Activated T-helper 17 cell treated with anti-CD3 and anti-CD28 coated beads, Interleukin-2, amount 50 U/mL, for 72 hours (primary cell): ENCODE data around the gene CRELD2. TPM values are rescaled to one million over a fixed set of nuclear protein-coding genes. Genes with fewer than 3 reads are reported as not detected.
A peak's percentile ranks its signal among the peaks of the same experiment; 100 is the strongest.

Source experiments
- ATAC-seq: fragments of 150-1000 bp; cut with Tn5 transposase; replicated peaks from 2 replicates; pipeline ENCODE4 v1.10.0; 2021; ENCODE audit warnings: mild to moderate bottlenecking, moderate library complexity
- H3K27ac Mint-ChIP-seq: one replicate; pipeline ENCODE4 v1.8.0; 2022; ENCODE audit warnings: mixed read lengths
- H3K27me3 Mint-ChIP-seq: one replicate; pipeline ENCODE4 v1.8.0; 2022; ENCODE audit warnings: mixed read lengths
- H3K36me3 Mint-ChIP-seq: one replicate; pipeline ENCODE4 v1.8.0; 2022; ENCODE audit warnings: low read depth, mild to moderate bottlenecking, mixed read lengths
- H3K4me1 Mint-ChIP-seq: one replicate; pipeline ENCODE4 v1.8.0; 2022; ENCODE audit warnings: mixed read lengths
- H3K4me3 Mint-ChIP-seq: one replicate; pipeline ENCODE4 v1.8.0; 2022; ENCODE audit warnings: mild to moderate bottlenecking, mixed read lengths
- H3K9me3 Mint-ChIP-seq: one replicate; pipeline ENCODE4 v1.8.0; 2022; ENCODE audit warnings: mixed read lengths
- total RNA-seq, 2 donors: library from RNA; stranded (reverse); gene quantifications; one replicate each; pipeline ENCODE4 v1.2.3, GENCODE V29; 2022

The CRELD2 gene
- total RNA-seq, 2 donors from 2014 or later = 22.7 to 38.6 TPM

DNA sequence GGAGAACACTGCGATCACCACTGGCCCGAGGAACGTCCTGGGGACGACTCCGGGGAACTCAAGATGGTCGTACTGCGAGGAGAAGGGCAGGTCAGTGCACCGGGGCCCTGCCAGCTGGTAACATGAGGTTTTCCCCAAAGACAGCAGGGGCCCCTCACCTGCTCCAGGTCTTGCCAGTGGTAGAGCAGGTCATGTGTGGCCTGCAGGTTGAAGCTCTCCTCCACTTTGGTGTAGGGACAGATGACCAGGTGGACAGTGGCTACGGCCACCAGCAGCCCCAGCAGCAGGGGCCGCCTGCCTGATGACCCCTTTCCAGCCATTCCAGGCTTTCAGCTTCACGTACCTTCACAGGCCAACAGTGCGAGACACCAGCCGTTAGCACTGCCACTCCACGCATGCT is 5.0 kb upstream of the CRELD2 start:
- Mint-ChIP-seq H3K27me3 (no peaks in the 10 kb centered on the region), H3K36me3 (peaks cover 32% of the 10 kb centered on the region), H3K4me1 (no peaks in the 10 kb centered on the region), H3K9me3 (no peaks in the 10 kb centered on the region), H3K27ac (no peak overlapping the region), H3K4me3 (no peak overlapping the region)
- ATAC-seq = no peak

GRCh38 chr22:49914256-49914655 is 4.2 kb upstream of the CRELD2 start:
- Mint-ChIP-seq H3K36me3 (peaks cover 24% of the 10 kb centered on the region), H3K4me1 (no peaks in the 10 kb centered on the region), H3K4me3 (no peak overlapping the region), H3K27me3 (no peaks in the 10 kb centered on the region), H3K27ac (no peak overlapping the region), H3K9me3 (no peaks in the 10 kb centered on the region)
- ATAC-seq = no peak

GRCh38 chr22:49915610-49916009 is 2.8 kb upstream of the CRELD2 start:
- Mint-ChIP-seq H3K36me3 (peaks cover 16% of the 10 kb centered on the region), H3K9me3 (no peaks in the 10 kb centered on the region), H3K4me3 (no peak overlapping the region), H3K27ac (no peak overlapping the region), H3K27me3 (no peaks in the 10 kb centered on the region), H3K4me1 (peaks cover 5% of the 10 kb centered on the region)
- ATAC-seq = no peak

DNA sequence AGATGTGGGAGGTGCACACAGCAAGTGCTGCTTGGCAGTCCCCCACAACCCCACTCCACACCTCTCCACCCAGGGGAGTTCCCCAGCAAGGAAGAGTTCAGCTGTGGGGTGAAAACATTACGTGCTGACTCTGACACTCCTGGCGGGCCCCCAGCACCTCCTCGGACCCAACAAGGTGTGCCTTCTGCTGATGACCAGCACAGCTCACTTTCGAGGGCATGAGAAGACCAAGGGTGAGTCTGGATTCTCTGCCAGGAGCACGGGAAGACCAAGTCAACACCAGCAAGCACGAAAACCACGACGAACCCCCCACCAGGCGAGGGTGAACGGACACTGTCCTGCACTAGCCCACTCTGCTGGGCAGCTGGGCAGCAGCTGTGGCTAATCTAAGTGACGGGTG is 1.6 kb upstream of the CRELD2 start:
- ATAC-seq = no peak
- no peaks in the 10 kb centered on the region for H3K9me3 Mint-ChIP-seq
- H3K27ac Mint-ChIP-seq = peak overlapping the region; percentile 79
- H3K4me1 Mint-ChIP-seq = peaks cover 5% of the 10 kb centered on the region
- peaks cover 16% of the 10 kb centered on the region for H3K36me3 Mint-ChIP-seq
- H3K4me3 Mint-ChIP-seq = peak overlapping the region; percentile 81
- H3K27me3 Mint-ChIP-seq = no peaks in the 10 kb centered on the region

- peak overlapping the region; percentile 28 for H3K27ac Mint-ChIP-seq
- H3K4me1 Mint-ChIP-seq = peaks cover 5% of the 10 kb centered on the region
- no peaks in the 10 kb centered on the region for H3K27me3 Mint-ChIP-seq
- H3K9me3 Mint-ChIP-seq = no peaks in the 10 kb centered on the region
- no peak for ATAC-seq
- H3K36me3 Mint-ChIP-seq = peaks cover 5% of the 10 kb centered on the region
- peak overlapping the region; percentile 57 for H3K4me3 Mint-ChIP-seq
Observed at GRCh38 chr22:49918911-49919881, 762 bp downstream of the CRELD2 start.

GRCh38 chr22:49920859-49921258 is 2.4 kb downstream of the CRELD2 start:
- Mint-ChIP-seq H3K4me3 (no peak overlapping the region), H3K27ac (no peak overlapping the region), H3K36me3 (peaks cover 14% of the 10 kb centered on the region), H3K27me3 (no peaks in the 10 kb centered on the region), H3K4me1 (peaks cover 11% of the 10 kb centered on the region), H3K9me3 (no peaks in the 10 kb centered on the region)
- ATAC-seq = no peak

DNA sequence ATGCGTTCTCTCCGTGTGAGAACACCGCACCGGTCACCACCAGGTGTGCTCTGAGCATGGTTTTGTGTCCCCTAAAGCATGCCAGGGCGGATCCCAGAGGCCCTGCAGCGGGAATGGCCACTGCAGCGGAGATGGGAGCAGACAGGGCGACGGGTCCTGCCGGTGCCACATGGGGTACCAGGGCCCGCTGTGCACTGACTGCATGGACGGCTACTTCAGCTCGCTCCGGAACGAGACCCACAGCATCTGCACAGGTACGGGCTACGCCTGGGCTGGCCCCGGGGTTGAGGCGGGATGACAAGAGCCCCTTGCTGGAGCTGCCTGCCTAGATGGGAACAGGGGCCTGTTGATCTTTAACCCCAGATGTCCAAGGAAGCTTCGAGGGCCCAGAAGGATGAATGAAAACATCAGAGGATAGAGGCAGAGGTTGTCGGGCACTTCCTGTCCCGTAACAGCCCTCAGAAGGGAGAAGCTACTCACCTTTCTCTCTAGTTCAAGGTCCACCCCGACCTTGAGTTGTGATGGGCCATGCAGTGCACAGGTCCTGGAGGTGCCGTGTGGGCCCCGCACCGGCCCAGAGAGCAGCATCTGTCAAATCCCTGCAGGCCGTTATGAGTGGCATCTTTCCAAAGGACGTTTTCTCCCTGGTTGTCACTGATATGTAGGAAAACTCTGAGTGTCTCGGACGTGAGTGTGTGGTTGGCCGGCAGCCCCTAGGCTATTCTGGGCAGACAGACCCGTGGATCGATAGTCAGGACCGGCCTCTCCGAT is 3.3 kb downstream of the CRELD2 start:
- Mint-ChIP-seq H3K27me3 (no peaks in the 10 kb centered on the region), H3K9me3 (no peaks in the 10 kb centered on the region), H3K4me1 (peaks cover 16% of the 10 kb centered on the region), H3K36me3 (peaks cover 14% of the 10 kb centered on the region), H3K4me3 (no peak overlapping the region), H3K27ac (no peak overlapping the region)
- ATAC-seq = no peak

- no peaks in the 10 kb centered on the region for H3K9me3 Mint-ChIP-seq
- no peaks in the 10 kb centered on the region for H3K27me3 Mint-ChIP-seq
- peaks cover 16% of the 10 kb centered on the region for H3K4me1 Mint-ChIP-seq
- H3K4me3 Mint-ChIP-seq = no peak overlapping the region
- peaks cover 20% of the 10 kb centered on the region for H3K36me3 Mint-ChIP-seq
- no peak overlapping the region for H3K27ac Mint-ChIP-seq
- ATAC-seq = no peak
Observed at GRCh38 chr22:49922484-49922883, 4.0 kb downstream of the CRELD2 start.

GRCh38 chr22:49922926-49923325 is 4.5 kb downstream of the CRELD2 start:
- H3K36me3 Mint-ChIP-seq = peaks cover 21% of the 10 kb centered on the region
- peak overlapping the region; percentile 85 for H3K4me3 Mint-ChIP-seq
- H3K4me1 Mint-ChIP-seq = peaks cover 16% of the 10 kb centered on the region
- H3K27me3 Mint-ChIP-seq = no peaks in the 10 kb centered on the region
- no peaks in the 10 kb centered on the region for H3K9me3 Mint-ChIP-seq
- peak overlapping the region; percentile 36 for H3K27ac Mint-ChIP-seq
- ATAC-seq = no peak

DNA sequence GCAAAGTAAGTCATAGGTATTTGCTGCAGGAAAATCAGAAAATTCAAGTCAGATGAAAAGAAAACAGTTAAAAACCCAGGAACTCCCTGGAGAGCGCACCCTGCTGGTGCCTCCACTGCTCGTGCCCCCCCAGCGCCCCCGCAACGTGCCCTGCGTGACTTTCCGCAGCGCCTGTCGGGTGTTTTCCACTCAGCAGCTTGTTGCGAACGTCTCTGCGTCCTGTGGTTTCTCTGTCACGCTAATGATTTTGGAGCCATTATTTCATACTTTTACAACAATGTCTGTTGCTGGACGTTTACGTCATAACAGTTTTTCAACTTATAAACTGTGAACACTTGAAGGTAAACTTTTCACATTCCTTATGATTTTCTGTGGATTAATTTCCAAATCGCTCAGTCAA is 5.0 kb downstream of the CRELD2 start:
- Mint-ChIP-seq H3K27me3 (no peaks in the 10 kb centered on the region), H3K27ac (peak overlapping the region; percentile 36), H3K4me1 (peaks cover 16% of the 10 kb centered on the region), H3K36me3 (peaks cover 21% of the 10 kb centered on the region), H3K4me3 (peak overlapping the region; percentile 85), H3K9me3 (no peaks in the 10 kb centered on the region)
- no peak for ATAC-seq

DNA sequence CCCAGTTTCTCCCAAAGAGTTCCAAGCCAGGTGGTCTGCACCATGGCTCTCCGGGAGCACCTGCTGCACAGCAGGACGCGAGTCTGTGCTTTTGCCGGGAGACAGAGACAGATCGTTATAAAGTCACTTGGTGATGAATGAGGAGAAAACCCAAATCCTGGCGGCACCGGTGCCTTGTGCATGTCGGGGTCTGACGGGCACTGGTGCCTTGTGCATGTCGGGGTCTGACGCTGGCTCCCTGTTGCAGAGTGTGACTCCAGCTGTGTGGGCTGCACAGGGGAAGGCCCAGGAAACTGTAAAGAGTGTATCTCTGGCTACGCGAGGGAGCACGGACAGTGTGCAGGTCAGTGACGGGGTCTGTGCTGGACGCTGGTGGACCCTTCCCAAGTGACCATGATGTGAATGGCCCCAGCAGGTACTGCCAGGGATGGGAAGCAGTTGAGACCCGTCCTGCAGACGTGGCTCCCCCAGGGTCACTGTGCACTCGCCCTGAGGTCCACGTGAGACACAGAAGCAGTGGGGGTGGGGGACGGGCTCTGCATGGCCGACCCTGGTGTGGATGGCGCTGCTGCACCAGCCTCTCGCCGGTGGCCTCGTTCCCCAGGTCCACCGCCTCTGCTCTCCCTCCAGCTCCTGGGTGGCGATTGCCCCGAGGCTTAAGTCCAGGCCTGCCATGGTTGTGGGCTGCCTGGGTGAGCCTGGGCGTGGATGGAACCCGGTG is 5.8 kb downstream of the CRELD2 start:
- Mint-ChIP-seq H3K27me3 (no peaks in the 10 kb centered on the region), H3K27ac (peak overlapping the region; percentile 90), H3K4me1 (peaks cover 16% of the 10 kb centered on the region), H3K36me3 (peaks cover 21% of the 10 kb centered on the region), H3K9me3 (no peaks in the 10 kb centered on the region), H3K4me3 (peak overlapping the region; percentile 85)
- ATAC-seq = no peak

DNA sequence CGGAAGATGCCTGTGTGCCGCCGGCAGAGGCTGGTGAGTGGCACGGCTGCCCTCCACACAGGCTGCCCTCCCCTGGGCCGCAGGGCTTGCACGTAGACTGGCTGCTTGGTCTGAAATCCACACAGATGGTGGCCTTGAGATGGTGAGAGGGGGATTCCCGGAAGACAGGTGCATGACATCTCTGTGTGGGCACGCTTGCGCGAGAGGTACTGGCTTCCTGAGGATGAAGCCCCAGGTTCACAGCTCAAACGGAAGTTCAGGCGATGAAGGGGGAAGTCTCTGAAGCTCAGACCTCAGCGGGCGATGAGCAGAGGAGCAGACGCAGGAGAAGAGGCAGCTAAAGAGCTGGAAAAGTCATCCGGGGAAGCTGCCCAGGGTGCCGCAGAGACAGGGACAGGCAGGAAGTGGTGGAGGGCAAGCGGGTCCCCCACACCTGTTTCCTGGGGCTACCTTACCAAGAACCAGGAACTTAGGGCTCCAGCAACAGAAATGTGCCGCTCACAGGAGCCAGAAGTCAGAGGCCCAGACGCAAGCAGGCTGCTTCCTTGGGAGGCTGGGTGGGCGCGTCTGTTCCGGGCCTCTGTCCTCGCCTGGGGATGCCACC is 7.2 kb downstream of the CRELD2 start:
- Mint-ChIP-seq H3K9me3 (no peaks in the 10 kb centered on the region), H3K4me1 (peaks cover 11% of the 10 kb centered on the region), H3K27ac (peak overlapping the region; percentile 90), H3K4me3 (peak overlapping the region; percentile 85), H3K27me3 (no peaks in the 10 kb centered on the region), H3K36me3 (peaks cover 21% of the 10 kb centered on the region)
- ATAC-seq = peak; percentile 78

GRCh38 chr22:49926916-49927315 is 8.5 kb downstream of the CRELD2 start:
- peaks cover 21% of the 10 kb centered on the region for H3K36me3 Mint-ChIP-seq
- no peak for ATAC-seq
- H3K27ac Mint-ChIP-seq = peak overlapping the region; percentile 71
- H3K4me1 Mint-ChIP-seq = peaks cover 18% of the 10 kb centered on the region
- peak overlapping the region; percentile 34 for H3K4me3 Mint-ChIP-seq
- H3K27me3 Mint-ChIP-seq = no peaks in the 10 kb centered on the region
- H3K9me3 Mint-ChIP-seq = no peaks in the 10 kb centered on the region
